Kidney (tissue), 14 donors: ENCODE measurements around the gene TNFSF8. TPM values are rescaled to one million over a fixed set of nuclear protein-coding genes. Genes with fewer than 3 reads are reported as not detected.

ENCODE experiments used
- DNase-seq, 5 donors: peaks; one replicate each; pipeline ENCODE4 v3.0.0-alpha.2; 2013 to 2020
- FAIRE-seq: peaks from 2 replicates; lab custom pipeline; 2012; peaks lifted over from hg19 to GRCh38; lab: Jason Lieb, UNC
- H3K27ac ChIP-seq, 2 donors: one replicate each; pipeline ENCODE4 v1.7.0; 2013; ENCODE audit warnings: low read depth in 2 of 2, low read length in 2 of 2, inconsistent platforms in 1 of 2
- H3K27me3 ChIP-seq: one replicate; pipeline ENCODE4 v1.7.1; 2013; ENCODE audit warnings: low read length, inconsistent platforms; ENCODE audit not compliant: control insufficient read depth, insufficient read depth
- H3K36me3 ChIP-seq, 3 donors: one replicate each; pipeline versions ENCODE4 v1.7.0 to v1.7.1; 2013; ENCODE audit warnings: low read length in 3 of 3, control low read depth in 1 of 3, inconsistent platforms in 1 of 3; ENCODE audit not compliant: insufficient read depth in 3 of 3, control insufficient read depth in 2 of 3
- H3K4me1 ChIP-seq, 3 donors: one replicate each; pipeline versions ENCODE4 v1.7.0 to v1.7.1; 2013; ENCODE audit warnings: low read length in 3 of 3, inconsistent platforms in 1 of 3, low read depth in 1 of 3; ENCODE audit not compliant: control insufficient read depth in 2 of 3, insufficient read depth in 2 of 3
- H3K4me3 ChIP-seq, 3 donors: one replicate each; pipeline versions ENCODE4 v1.7.0 to v1.8.1; 2013; ENCODE audit warnings: low read length in 3 of 3, control low read depth in 1 of 3, inconsistent platforms in 1 of 3
- H3K9ac ChIP-seq, 3 donors: one replicate each; pipeline versions ENCODE4 v1.7.0 to v1.7.1; 2013; ENCODE audit warnings: low read length in 3 of 3, control low read depth in 1 of 3, inconsistent platforms in 1 of 3
- H3K9me3 ChIP-seq, 3 donors: one replicate each; pipeline versions ENCODE4 v1.7.0 to v1.7.1; 2013; ENCODE audit warnings: low read length in 3 of 3, control low read depth in 1 of 3, inconsistent platforms in 1 of 3; ENCODE audit not compliant: control insufficient read depth in 2 of 3, insufficient read depth in 1 of 3
- intact Hi-C: fragments of 100-400 bp; cut with DNase I; formaldehyde crosslinking; loops from one replicate; pipeline ENCODE4 v1.11.1; 2022
- polyA plus RNA-seq: library from polyadenylated mRNA; stranded (reverse); fragments of 350-450 nt; fragmentation: Illumina TruSeq; extraction: RNeasy Lipid Tissue Mini Kit (QIAGEN cat#74804); gene quantifications from one replicate; pipeline ENCODE4 v1.2.3, GENCODE V29; 2014; ENCODE audit warnings: low read depth, low replicate concordance; ENCODE audit not compliant: insufficient read depth
- total RNA-seq: library from RNA; stranded (reverse); fragmentation: NEBNext Ultra II Directional; extraction: Animal tissue kit (Norgen Biotek cat#: 25700); gene quantifications from one replicate; pipeline ENCODE4 v1.2.1, GENCODE V29; 2021
- TF ChIP-seq, protein P1 (sequence below): IDR thresholded peaks from 3 replicates; pipeline ENCODE4 v1.5.1; 2012; ENCODE audit warnings: mild to moderate bottlenecking, moderate library complexity, borderline replicate concordance; ENCODE audit not compliant: insufficient read depth; ENCODE audit errors: extremely low read depth
- donor health status: control.
- donor health status: control.
- donor health status: control.
- donor health status: control.
- donor health status: control.
- donor health status: DM: yes; HTN: yes; CAD: no.
- donor health status: Normal renal cell carcinoma (clear cell type).

Gene TNFSF8
- total and polyA plus RNA-seq, 2 donors from 2014 or later: 0.43 to 5.0 TPM

DNA sequence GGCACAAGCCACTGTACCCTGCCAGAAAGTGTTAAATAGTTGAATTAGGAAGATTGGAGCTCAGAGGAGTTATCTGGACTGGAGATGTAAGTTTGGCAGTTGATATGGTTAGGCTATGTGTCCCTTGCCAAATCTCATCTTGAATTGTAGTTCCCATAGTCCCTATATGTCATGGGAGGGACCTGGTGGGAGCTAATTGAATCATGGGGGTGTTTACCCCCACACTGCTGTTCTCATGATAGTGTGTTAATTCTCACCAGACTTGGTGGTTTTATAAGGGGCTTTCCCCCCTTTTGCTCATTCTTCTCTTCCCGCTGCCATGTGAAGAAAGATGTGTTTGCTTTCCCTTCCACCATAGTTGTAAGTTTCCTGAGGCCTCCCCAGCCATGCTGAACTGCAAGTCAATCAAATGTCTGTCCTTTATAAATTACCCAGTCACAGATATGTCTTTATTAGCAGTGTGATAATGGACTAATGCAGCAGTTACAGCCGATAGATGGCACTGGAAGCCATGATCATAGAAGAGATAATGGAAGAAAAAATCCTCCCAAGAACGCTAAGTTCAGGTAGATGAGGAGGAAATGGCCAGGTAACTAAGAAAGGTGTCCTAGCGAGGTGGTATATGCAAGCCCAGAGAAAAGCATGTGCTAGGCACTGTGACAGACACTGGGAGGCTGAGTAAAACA, 51.4 kb downstream of the TNFSF8 start:
- intact Hi-C loops: no loop called here
- no peak for DNase-seq
- no peak for FAIRE-seq
- Histone ChIP-seq H3K27ac (no peak overlapping the region), H3K9ac (no peak overlapping the region), H3K27me3 (no peaks in the 10 kb centered on the region), H3K36me3 (no peaks in the 10 kb centered on the region), H3K4me1 (no peaks in the 10 kb centered on the region), H3K9me3 (peaks cover 0 to 4% (median 3%) of the 10 kb centered on the region in 3 donors), H3K4me3 (no peak overlapping the region)
- TF ChIP-seq, protein P1, sequence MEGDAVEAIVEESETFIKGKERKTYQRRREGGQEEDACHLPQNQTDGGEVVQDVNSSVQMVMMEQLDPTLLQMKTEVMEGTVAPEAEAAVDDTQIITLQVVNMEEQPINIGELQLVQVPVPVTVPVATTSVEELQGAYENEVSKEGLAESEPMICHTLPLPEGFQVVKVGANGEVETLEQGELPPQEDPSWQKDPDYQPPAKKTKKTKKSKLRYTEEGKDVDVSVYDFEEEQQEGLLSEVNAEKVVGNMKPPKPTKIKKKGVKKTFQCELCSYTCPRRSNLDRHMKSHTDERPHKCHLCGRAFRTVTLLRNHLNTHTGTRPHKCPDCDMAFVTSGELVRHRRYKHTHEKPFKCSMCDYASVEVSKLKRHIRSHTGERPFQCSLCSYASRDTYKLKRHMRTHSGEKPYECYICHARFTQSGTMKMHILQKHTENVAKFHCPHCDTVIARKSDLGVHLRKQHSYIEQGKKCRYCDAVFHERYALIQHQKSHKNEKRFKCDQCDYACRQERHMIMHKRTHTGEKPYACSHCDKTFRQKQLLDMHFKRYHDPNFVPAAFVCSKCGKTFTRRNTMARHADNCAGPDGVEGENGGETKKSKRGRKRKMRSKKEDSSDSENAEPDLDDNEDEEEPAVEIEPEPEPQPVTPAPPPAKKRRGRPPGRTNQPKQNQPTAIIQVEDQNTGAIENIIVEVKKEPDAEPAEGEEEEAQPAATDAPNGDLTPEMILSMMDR: no peak

DNA sequence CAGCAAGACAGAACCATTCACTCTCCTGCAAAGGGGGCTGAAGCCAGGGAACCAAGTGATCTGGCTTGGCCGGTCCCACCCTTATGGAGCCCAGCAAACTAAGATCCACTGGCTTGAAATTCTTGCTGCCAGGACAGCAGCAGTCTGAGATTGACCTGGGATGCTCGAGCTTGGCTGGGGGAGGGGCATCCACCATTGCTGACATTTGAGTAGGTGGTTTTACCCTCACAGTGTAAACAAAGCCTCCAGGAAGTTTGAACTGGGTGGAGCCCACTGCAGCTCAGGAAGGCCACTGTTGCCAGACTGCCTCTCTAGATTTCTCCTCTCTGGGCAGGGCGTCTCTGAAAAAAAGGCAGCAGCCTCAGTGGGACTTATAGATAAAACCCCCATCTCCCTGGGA, 60.5 kb downstream of the TNFSF8 start:
- intact Hi-C loops: no loop called here
- TF ChIP-seq, protein P1: no peak

DNA sequence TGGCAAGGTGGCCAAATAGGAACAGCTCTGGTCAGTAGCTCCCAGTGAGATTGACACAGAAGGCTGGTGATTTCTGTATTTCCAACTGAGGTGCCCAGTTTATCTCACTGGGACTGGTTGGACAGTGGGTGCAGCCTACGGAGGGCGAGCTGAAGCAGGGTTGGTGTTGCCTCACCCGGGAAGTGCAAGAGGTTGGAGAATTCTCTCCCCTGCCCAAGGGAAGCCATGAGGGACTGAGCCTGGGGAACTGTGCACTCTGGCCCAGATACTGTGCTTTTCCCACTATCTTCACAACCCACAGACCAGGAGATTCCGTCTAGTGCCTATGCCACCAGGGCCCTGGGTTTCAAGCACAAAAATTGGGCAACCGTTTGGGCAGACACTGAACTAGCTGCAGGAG, 61.0 kb downstream of the TNFSF8 start:
- Histone ChIP-seq H3K27ac (no peak overlapping the region), H3K9me3 (no peaks in the 10 kb centered on the region), H3K4me1 (no peaks in the 10 kb centered on the region), H3K27me3 (no peaks in the 10 kb centered on the region), H3K9ac (no peak overlapping the region), H3K36me3 (no peaks in the 10 kb centered on the region), H3K4me3 (no peak overlapping the region)
- no peak for FAIRE-seq
- no peak for DNase-seq
- TF ChIP-seq, protein P1: no peak
- intact Hi-C loops: no loop called here

More for the DNA sequence above, 60.5 kb downstream of the TNFSF8 start:
- Histone ChIP-seq H3K27ac (no peak overlapping the region), H3K9ac (no peak overlapping the region), H3K4me1 (no peaks in the 10 kb centered on the region), H3K4me3 (no peak overlapping the region), H3K36me3 (no peaks in the 10 kb centered on the region), H3K27me3 (no peaks in the 10 kb centered on the region), H3K9me3 (no peaks in the 10 kb centered on the region)
- DNase-seq (peak in 3 of 5 donors; percentile 31 to 41 (median 31)), FAIRE-seq (no peak)

GRCh38 chr9:114867327-114867726, 63.1 kb downstream of the TNFSF8 start:
- intact Hi-C loops: no loop called here
- DNase-seq: no peak
- TF ChIP-seq, protein P1: no peak
- H3K9ac ChIP-seq: no peak overlapping the region
- no peaks in the 10 kb centered on the region for H3K36me3 ChIP-seq
- no peak overlapping the region for H3K27ac ChIP-seq
- H3K9me3 ChIP-seq: no peaks in the 10 kb centered on the region
- no peaks in the 10 kb centered on the region for H3K27me3 ChIP-seq
- H3K4me3 ChIP-seq: no peak overlapping the region
- FAIRE-seq: no peak
- no peaks in the 10 kb centered on the region for H3K4me1 ChIP-seq
